GM23248 (cell line): ENCODE measurements around the gene CABP4.

ENCODE experiments used
- EZH2 ChIP-seq: fragments of 200-600 bp; sonication (generic); IDR thresholded peaks from 2 replicates; pipeline ENCODE4 v1.6.1; 2018; ENCODE audit warnings: antibody characterized with exemption, mild to moderate bottlenecking; ENCODE audit not compliant: insufficient read depth, poor library complexity, severe bottlenecking
- EZH2phosphoT487 ChIP-seq: fragments of 200-600 bp; sonication (generic); IDR thresholded peaks from 2 replicates; pipeline ENCODE4 v1.6.1; 2018; ENCODE audit warnings: antibody characterized with exemption, moderate library complexity, mild to moderate bottlenecking, low read depth; ENCODE audit not compliant: insufficient read depth

- TF ChIP-seq EZH2 (no peak), EZH2phosphoT487 (no peak)
Measured at GRCh38 chr11:67508486-67509121, 53.5 kb downstream of the CABP4 start.
